Measurements from ENCODE around the gene LAMTOR4. TPM values are rescaled to one million over a fixed set of nuclear protein-coding genes. Genes with fewer than 3 reads are reported as not detected.

The LAMTOR4 gene
- total RNA-seq, 2 experiments from 2014 or later, result 119 to 151 TPM

DNA sequence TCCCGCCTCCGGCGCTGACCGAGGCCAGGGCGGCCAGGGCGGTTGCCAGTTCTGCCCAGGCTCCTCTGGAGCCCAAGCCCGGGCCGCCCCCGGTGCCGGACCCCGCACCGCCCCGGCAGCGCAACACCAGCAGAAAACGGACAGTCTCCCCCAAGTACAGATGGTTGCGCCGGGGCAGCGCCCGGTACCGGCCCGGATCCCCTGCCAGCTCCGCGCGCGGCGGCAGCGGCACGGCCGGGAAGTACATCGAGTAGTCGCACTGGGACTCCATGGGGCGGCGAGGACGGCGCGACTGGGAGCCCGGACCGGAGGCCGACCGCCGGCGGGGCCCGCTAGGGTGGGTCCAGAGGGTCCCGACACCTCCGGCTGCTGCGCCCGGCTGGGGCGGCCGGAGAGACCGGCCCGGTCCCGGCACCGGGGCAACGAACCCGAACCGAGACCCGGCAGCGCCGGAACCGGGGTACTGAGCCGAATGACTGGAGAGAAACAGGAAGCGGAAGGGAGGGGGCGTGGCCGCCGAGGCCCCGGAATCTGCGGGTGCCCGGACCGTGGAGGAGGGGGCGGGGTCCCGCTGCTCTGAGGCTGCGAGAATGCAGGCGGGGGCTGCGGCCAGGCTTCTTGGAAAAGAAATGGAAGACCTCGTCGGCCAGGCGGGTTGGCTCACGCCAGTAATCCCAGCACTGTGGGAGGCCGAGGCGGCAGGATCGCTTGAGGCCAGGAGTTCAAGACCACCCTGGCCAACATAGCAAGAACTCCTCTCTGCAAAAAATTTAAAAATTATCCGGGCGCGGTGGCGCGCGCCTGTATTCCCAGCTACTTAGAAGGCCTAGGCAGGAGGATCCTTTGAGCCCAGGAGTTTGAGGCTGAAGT, 9.7 kb downstream of the LAMTOR4 start, which contains the start of gene TRAPPC14:
Gene TRAPPC14, minus strand, starts transcription at position 495 of the 870 bp plus-strand sequence. Its CDS starts 224 bp downstream, at position 271.
- Mint-ChIP-seq H3K9me3 (ENCODE audit: low read depth) (no peaks in the 10 kb centered on the region), H3K36me3 (peaks cover 23% of the 10 kb centered on the region), H3K4me3 (peak within 1 kb of the TSS; percentile 75), H3K27ac (peak within 1 kb of the TSS; percentile 78), H3K4me1 (peaks cover 48% of the 10 kb centered on the region), H3K27me3 (no peaks in the 10 kb centered on the region)
- CTCF ChIA-PET, result interaction anchor here (0.6 to 9.7 kb wide), 5 partner anchors 10 to 1028 kb away, joined by 3 to 61 read pairs (median 7); partner anchors contain the start of genes GAL3ST4, GPC2 and STAG3
- ATAC-seq (peak; percentile 94), DNase-seq (peak; percentile 94)

DNA sequence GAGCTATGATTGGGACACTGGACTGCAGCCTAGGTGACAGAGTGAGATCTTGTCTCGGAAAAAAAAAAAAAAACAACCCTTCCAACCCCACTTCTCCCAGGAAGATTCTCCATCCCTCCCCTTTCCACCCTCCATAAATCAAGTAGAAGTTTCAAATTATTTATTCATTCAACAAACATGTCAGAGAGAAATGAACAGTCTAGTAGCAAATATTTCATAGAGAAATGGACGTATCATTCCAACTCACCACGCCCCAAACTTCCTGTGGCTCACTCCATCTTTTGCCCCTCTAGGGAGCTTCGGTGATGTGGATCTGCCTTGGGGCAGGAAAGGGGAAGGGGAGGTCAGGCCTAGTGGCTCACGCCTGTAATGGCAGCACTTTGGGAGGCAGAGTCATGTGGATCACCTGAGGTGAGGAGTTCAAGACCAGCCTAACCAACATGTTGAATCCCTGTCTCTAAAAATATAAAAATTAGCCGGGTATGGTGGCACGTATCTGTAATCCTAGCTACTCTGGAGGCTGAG, 10.4 kb downstream of the LAMTOR4 start:
- peaks cover 48% of the 10 kb centered on the region for H3K4me1 Mint-ChIP-seq
- DNase-seq, result no peak
- H3K27me3 Mint-ChIP-seq, result no peaks in the 10 kb centered on the region

DNA sequence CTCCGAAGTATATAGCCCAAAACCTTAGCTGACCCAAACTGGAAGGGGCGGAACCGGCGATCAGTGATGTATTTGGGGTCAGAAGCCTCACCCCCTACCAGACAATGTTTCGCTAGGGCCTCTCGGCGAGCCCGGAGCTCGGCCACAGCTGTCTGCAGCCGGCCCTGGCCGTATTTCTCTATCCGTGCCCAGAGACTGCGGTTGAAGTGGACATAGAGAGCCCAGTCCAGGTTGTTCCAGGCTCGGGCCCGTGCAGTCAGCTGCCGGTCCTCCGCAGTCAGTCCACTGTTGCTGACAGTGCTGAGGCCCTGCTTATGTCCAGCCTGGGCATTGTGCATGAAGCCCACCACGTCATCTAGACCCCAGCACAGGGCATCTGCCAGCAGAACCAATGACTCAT, 11.3 kb downstream of the LAMTOR4 start:
- H3K36me3 Mint-ChIP-seq, result peaks cover 20% of the 10 kb centered on the region
- no peaks in the 10 kb centered on the region for H3K9me3 Mint-ChIP-seq (ENCODE audit: low read depth)
- no peak overlapping the region for H3K4me3 Mint-ChIP-seq
- no peak for DNase-seq
- no peak for ATAC-seq
- no peaks in the 10 kb centered on the region for H3K27me3 Mint-ChIP-seq
- CTCF ChIA-PET, result interaction anchor here (1.7 to 9.7 kb wide), 3 partner anchors 12 to 57 kb away, joined by 6 to 61 read pairs (median 19); no protein-coding TSS in a partner anchor
- no peak overlapping the region for H3K27ac Mint-ChIP-seq
- peaks cover 50% of the 10 kb centered on the region for H3K4me1 Mint-ChIP-seq

More for the DNA sequence above, 10.4 kb downstream of the LAMTOR4 start:
- H3K4me3 Mint-ChIP-seq, result peak overlapping the region; percentile 75
- H3K36me3 Mint-ChIP-seq, result peaks cover 20% of the 10 kb centered on the region
- CTCF ChIA-PET, result interaction anchor here (0.6 to 9.7 kb wide), 4 partner anchors 9 to 1027 kb away, joined by 3 to 61 read pairs (median 13); partner anchors contain the start of gene GAL3ST4
- no peaks in the 10 kb centered on the region for H3K9me3 Mint-ChIP-seq (ENCODE audit: low read depth)
- ATAC-seq, result no peak
- H3K27ac Mint-ChIP-seq, result peak overlapping the region; percentile 78

DNA sequence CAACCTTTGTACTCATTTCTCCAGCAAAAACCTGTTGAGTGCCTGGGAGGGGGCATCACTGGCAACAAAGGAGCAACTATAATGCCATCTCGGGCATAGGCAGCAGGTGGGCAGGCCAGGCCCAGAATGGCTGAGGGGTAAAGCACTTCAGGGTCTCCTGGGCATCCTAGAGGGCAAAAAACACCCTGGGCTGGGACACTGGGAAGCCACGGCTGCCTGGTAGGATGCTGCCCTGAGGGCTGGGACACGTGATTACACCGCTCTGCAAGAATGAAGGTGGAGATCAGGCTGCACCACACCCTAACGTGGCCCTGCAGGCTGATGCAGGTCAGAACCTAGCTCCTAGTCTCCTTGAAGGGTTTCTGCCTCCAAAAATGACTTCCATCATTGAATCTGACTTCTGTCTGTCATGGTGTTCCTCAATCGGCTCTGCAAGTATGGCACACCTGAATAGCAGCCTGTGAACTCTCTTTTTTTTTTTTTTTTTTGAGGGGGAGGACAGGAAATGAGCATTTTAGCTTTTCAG, 14.4 kb downstream of the LAMTOR4 start:
- no peaks in the 10 kb centered on the region for H3K36me3 Mint-ChIP-seq
- no peak overlapping the region for H3K4me3 Mint-ChIP-seq
- H3K27ac Mint-ChIP-seq, result peak overlapping the region; percentile 72

DNA sequence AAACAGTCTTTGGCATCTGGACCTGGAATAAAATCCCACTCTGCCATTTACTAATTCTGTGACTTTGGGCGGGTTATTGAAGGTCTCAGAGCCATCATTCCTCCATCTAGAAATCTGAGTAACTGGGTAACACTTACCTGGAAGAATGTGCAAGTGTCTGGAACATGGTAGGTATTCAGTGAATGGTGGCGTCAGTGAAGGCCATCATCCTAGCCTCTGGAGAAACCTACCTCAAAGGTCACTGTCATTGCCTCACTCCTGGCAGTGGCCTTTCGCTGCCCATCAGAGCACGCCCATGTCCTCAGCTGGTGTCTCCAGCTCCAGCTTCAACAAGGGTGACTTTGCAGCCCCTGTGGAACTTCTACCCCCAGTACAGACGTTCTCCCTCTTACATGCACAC, 15.2 kb downstream of the LAMTOR4 start:
- H3K27me3 Mint-ChIP-seq, result peaks cover 28% of the 10 kb centered on the region
- peaks cover 56% of the 10 kb centered on the region for H3K4me1 Mint-ChIP-seq
- no peak for ATAC-seq
- H3K27ac Mint-ChIP-seq, result no peak overlapping the region
- H3K36me3 Mint-ChIP-seq, result no peaks in the 10 kb centered on the region
- no peak for DNase-seq
- H3K9me3 Mint-ChIP-seq (ENCODE audit: low read depth), result no peaks in the 10 kb centered on the region
- no peak overlapping the region for H3K4me3 Mint-ChIP-seq
- CTCF ChIA-PET, result interaction anchor here (0.7 to 9.7 kb wide), 4 partner anchors 14 to 79 kb away, joined by 3 to 61 read pairs (median 4); partner anchors contain the start of genes GPC2 and STAG3

More for the DNA sequence above, 14.4 kb downstream of the LAMTOR4 start:
- peaks cover 20% of the 10 kb centered on the region for H3K27me3 Mint-ChIP-seq
- ATAC-seq, result no peak
- peaks cover 49% of the 10 kb centered on the region for H3K4me1 Mint-ChIP-seq
- no peaks in the 10 kb centered on the region for H3K9me3 Mint-ChIP-seq (ENCODE audit: low read depth)
- CTCF ChIA-PET, result interaction anchor here (0.7 to 9.7 kb wide), 4 partner anchors 14 to 79 kb away, joined by 3 to 61 read pairs (median 4); partner anchors contain the start of genes GPC2 and STAG3
- no peak for DNase-seq

DNA sequence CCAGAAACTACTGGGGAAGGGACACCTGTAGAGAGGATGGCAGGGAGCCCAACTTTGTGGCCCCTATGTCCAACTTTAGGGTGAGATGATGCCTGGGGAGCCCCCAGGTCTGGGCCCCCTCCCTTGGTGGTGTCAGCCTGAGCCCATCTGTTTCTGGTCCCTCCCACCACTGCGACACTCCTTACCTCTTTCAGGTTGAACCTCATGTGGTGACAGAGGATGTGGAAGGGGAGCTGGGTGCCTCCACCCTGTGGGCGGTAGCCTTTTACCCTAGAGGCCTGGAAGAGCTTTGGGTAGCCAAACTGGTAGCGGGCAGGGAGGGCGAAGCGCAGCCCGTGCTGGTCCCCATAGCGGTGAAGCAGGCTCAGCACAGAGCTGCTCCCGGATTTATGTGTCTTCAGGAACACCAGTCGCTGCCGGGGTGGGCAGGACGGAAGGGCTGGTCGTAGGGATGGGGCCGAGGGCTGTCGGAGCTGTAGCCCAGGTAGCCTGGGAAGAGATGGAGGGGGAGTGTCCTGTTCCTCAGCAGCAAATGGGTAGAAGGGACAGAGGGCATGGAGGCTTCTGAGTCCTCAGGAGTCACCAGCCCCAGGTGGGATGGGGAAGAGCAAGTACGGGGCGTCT, 17.7 kb downstream of the LAMTOR4 start:
- ATAC-seq, result peak; percentile 50
- Mint-ChIP-seq H3K27me3 (peaks cover 40% of the 10 kb centered on the region), H3K27ac (peak overlapping the region; percentile 48), H3K9me3 (ENCODE audit: low read depth) (no peaks in the 10 kb centered on the region), H3K36me3 (no peaks in the 10 kb centered on the region), H3K4me3 (peak overlapping the region; percentile 3), H3K4me1 (peaks cover 70% of the 10 kb centered on the region)
- CTCF ChIA-PET, result interaction anchor here (0.9 to 2.8 kb wide), 6 partner anchors 11 to 52 kb away, joined by 3 to 11 read pairs (median 4); partner anchors contain the start of genes GPC2 and LAMTOR4
- DNase-seq, result peak; percentile 61

DNA sequence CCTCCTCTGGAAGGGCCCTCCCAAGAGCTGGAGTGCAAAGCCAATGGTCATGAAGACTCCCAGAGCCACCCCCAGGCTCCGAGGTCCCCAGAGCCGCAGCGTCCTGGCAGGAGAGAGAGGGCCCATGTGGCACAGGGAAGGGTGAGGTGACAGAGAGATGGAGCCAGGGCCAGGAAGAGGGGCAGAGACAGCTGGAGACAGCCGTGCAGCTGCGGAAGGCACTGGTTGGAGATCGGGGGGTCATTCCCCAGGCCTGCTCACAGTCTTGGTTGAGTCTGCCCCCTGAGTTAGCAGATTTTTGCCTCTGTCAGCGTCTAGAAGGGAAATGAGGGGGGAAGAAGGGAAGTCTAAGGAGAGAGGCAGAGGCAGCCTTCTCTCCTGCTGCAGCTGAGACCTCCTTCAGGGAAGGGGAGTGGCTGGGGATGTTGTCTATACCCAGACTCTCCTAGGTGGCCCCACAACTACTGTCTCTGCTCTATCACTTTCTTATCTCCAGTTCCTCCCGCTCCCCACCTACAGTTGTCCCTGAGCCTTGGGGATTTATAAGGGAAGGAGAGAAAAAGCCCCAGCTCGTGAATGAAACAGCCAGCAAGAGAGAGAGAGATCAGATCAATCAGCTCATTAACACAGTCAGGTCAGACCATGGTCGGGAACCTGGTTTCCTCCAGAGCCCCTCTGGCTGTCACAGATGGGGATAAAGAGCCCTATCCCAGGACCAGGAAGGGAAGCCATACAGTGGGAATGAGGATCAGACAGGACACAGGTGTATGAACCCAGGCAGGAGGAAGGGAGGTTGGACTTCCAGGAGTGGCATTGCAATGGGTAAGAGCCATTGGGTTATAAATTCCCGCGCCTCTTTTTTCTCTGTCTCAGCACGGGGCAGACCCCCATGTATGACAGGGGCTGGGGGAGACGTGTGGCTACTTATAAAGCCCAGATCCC, 18.5 kb downstream of the LAMTOR4 start:
- ATAC-seq, result no peak
- Mint-ChIP-seq H3K36me3 (no peaks in the 10 kb centered on the region), H3K4me1 (peaks cover 72% of the 10 kb centered on the region), H3K9me3 (ENCODE audit: low read depth) (no peaks in the 10 kb centered on the region), H3K27me3 (peaks cover 43% of the 10 kb centered on the region), H3K4me3 (peak overlapping the region; percentile 57), H3K27ac (no peak overlapping the region)
- CTCF ChIA-PET, result interaction anchor here (0.9 to 2.8 kb wide), 8 partner anchors 9 to 51 kb away, joined by 3 to 11 read pairs (median 4); partner anchors contain the start of genes GPC2, LAMTOR4 and TRAPPC14
- DNase-seq, result no peak

DNA sequence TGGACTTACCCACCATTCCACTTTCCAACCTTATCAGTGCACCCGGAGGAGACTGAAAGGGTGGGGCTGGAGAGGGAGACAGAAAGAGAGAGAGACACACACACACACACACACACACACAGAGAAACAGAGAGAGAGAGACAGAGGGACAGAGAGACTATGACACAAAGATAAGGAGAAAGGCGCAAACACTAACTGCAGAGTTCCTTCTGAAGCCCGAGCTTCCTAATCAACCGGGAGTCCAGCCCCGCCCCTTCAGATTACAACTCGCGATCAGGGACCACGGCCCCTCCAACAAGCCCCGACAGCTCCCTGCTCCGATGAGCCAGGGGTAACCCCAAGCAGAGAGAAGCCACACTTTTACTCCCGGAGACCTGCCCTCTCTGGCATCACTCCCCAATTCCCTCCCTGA, 19.2 kb downstream of the LAMTOR4 start:
- ATAC-seq (no peak), DNase-seq (no peak)
- H3K27ac Mint-ChIP-seq, result peak overlapping the region; percentile 16

DNA sequence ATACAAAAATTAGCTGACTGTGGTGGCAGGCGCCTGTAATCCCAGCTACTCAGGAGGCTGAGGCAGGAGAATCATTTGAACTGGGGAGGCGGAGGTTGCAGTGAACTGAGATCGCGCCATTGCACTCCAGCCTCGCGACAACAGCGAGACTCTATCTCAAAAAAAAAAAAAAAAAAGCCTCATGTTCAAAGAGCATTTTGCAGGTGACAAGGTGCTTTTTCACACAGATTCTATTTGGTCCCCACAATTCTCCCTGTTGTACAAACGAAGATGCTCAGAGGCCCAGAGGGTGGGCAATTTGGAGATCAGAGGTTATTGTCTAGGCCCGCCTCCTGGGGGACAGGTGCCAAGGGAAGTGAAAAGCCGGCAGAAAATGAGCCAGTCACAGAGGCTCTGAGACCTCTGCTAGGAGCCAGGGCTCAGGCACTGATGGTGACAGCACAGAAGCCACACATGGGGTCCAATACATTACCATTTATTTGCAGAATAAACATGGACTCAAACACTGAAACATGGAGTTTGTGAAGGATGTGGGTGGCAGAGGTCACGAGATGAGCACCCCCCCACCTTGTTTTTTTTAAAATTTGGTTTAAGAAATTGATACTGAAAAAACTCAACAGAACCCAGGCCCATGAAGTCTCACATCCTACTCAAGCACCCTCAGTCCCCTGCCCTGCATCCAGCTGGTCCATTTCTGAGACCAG, 20.6 kb downstream of the LAMTOR4 start:
- Mint-ChIP-seq H3K27ac (no peak overlapping the region), H3K27me3 (peaks cover 52% of the 10 kb centered on the region), H3K9me3 (ENCODE audit: low read depth) (no peaks in the 10 kb centered on the region), H3K4me1 (peaks cover 55% of the 10 kb centered on the region), H3K4me3 (no peak overlapping the region), H3K36me3 (no peaks in the 10 kb centered on the region)
- no peak for ATAC-seq
- CTCF ChIA-PET, result interaction anchor here (1.2 kb wide), 1 partner anchor 21 kb away, joined by 4 read pairs; the partner anchor contains the start of gene LAMTOR4
- no peak for DNase-seq

More for the DNA sequence above, 19.2 kb downstream of the LAMTOR4 start:
- Mint-ChIP-seq H3K36me3 (no peaks in the 10 kb centered on the region), H3K4me3 (peak overlapping the region; percentile 57), H3K27me3 (peaks cover 43% of the 10 kb centered on the region), H3K9me3 (ENCODE audit: low read depth) (no peaks in the 10 kb centered on the region), H3K4me1 (peaks cover 69% of the 10 kb centered on the region)
- CTCF ChIA-PET, result interaction anchor here (0.9 to 2.8 kb wide), 7 partner anchors 10 to 50 kb away, joined by 3 to 11 read pairs (median 4); partner anchors contain the start of genes GPC2, LAMTOR4, STAG3 and TRAPPC14

DNA sequence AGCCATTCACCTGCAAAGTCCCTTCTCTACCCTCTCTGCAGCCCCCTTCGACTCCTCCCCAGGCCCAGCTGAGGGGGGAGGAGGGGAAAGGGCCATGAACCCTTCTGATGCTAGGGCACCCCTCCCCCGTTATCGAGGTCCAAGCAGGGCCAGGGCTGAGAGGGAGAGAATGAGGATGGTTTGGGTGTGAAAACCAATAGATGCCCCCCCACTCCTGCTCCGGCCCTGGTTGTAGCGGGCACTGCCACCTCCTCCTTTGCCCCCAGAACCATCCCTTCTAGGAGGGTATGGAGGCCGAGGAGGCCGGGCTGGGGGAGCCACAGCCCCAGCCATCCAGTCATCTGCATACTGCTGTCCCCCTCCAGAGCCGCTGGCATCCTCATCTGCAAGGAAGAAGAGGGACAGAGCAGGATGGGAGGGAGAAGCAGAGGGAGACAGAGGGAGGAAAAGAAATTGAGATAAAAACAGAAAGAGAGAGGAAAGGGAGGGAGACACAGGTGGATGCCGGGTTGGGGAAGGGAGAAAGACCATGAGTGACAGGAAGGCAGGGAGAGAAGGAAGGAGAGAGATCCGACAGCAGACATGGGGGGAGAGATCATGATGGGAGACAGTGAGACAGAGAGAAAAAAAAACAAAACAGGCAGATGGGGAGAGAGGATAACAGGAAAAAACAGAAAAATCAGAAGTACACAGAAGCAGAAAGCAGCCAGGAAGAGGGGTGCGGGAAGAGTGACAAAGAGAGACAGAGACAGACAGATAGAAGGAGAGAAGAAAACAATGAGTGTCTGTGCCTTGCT, 21.6 kb downstream of the LAMTOR4 start:
- no peak for ATAC-seq
- peaks cover 59% of the 10 kb centered on the region for H3K27me3 Mint-ChIP-seq

More for the DNA sequence above, 21.6 kb downstream of the LAMTOR4 start:
- peaks cover 53% of the 10 kb centered on the region for H3K4me1 Mint-ChIP-seq
- H3K36me3 Mint-ChIP-seq, result no peaks in the 10 kb centered on the region
- H3K27ac Mint-ChIP-seq, result no peak overlapping the region
- no peaks in the 10 kb centered on the region for H3K9me3 Mint-ChIP-seq (ENCODE audit: low read depth)
- H3K4me3 Mint-ChIP-seq, result peak overlapping the region; percentile 18
- DNase-seq, result no peak
- CTCF ChIA-PET, result interaction anchor here (0.6 kb wide), 1 partner anchor 39 kb away, joined by 3 read pairs; no protein-coding TSS in a partner anchor

Measured in activated CD8-positive, alpha-beta memory T cell treated with anti-CD3 and anti-CD28 coated beads, Interleukin-2, amount 10 ng/mL, durations not matched to agents 7 days and 5 days (primary cell).